Loucy (cell line): ENCODE data around the gene SHROOM2.

Experiments
- H2AFZ ChIP-seq: fragments of 200-600 bp; sonication (generic); 2 replicates; pipeline ENCODE4 v1.6.0; 2016; ENCODE audit warnings: antibody characterized with exemption, mild to moderate bottlenecking, low read length, moderate library complexity
- H3F3A ChIP-seq: fragments of 200-600 bp; 2 replicates; pipeline ENCODE4 v1.6.0; 2016; ENCODE audit warnings: antibody characterized with exemption, low read depth, mild to moderate bottlenecking
- H3K27me3 ChIP-seq: fragments of 200-600 bp; sonication (generic); 2 replicates; pipeline ENCODE4 v1.6.1; 2014; ENCODE audit warnings: low read length, mild to moderate bottlenecking; ENCODE audit not compliant: insufficient read depth, poor library complexity, severe bottlenecking
- H3K36me3 ChIP-seq: fragments of 200-600 bp; sonication (generic); 2 replicates; pipeline ENCODE4 v1.6.1; 2016; ENCODE audit warnings: low read length; ENCODE audit not compliant: insufficient read depth
- H3K4me1 ChIP-seq: fragments of 200-600 bp; sonication (generic); 2 replicates; pipeline ENCODE4 v1.5.1; 2014; ENCODE audit warnings: low read length, mild to moderate bottlenecking; ENCODE audit not compliant: insufficient read depth, poor library complexity, severe bottlenecking
- H3K4me2 ChIP-seq: fragments of 200-600 bp; sonication (generic); 2 replicates; pipeline ENCODE4 v1.6.0; 2014; ENCODE audit warnings: antibody characterized with exemption, low read length, low read depth, mild to moderate bottlenecking; ENCODE audit not compliant: poor library complexity, severe bottlenecking
- H3K4me3 ChIP-seq: fragments of 200-600 bp; sonication (generic); 2 replicates; pipeline ENCODE4 v1.5.1; 2014; ENCODE audit warnings: low read length, mild to moderate bottlenecking, mixed read lengths; ENCODE audit not compliant: poor library complexity, severe bottlenecking
- H3K79me2 ChIP-seq: fragments of 200-600 bp; sonication (generic); 2 replicates; pipeline ENCODE4 v1.6.1; 2014; ENCODE audit warnings: low read length; ENCODE audit not compliant: insufficient read depth
- H3K9ac ChIP-seq: fragments of 200-600 bp; sonication (generic); 2 replicates; pipeline ENCODE4 v1.6.0; 2014; ENCODE audit warnings: mild to moderate bottlenecking, low read depth, low read length, moderate library complexity; ENCODE audit not compliant: poor library complexity, severe bottlenecking
- H3K9me2 ChIP-seq: fragments of 200-600 bp; sonication (generic); replicated peaks from 2 replicates; pipeline ENCODE4 v1.6.1; 2016; ENCODE audit warnings: low read depth, low read length, mixed read lengths
- H3K9me3 ChIP-seq: fragments of 200-600 bp; sonication (generic); 2 replicates; pipeline ENCODE4 v1.6.1; 2014; ENCODE audit warnings: mild to moderate bottlenecking, antibody characterized with exemption, low read length, low read depth; ENCODE audit not compliant: insufficient read depth
- H4K20me1 ChIP-seq: fragments of 200-600 bp; sonication (generic); 2 replicates; pipeline ENCODE4 v1.6.0; 2014; ENCODE audit warnings: antibody characterized with exemption, low read length, mild to moderate bottlenecking; ENCODE audit not compliant: insufficient read depth, poor library complexity, severe bottlenecking
- CTCF ChIP-seq: fragments of 200-600 bp; sonication (generic); conservative IDR thresholded peaks from 2 replicates; pipeline ENCODE4 v1.5.1; 2014; ENCODE audit warnings: mild to moderate bottlenecking, antibody characterized with exemption, low read length
- EZH2phosphoT487 ChIP-seq: fragments of 200-600 bp; IDR thresholded peaks from 2 replicates; pipeline ENCODE4 v1.6.1; 2018; ENCODE audit warnings: antibody characterized with exemption, mild to moderate bottlenecking, moderate library complexity, borderline replicate concordance

The SHROOM2 gene

DNA sequence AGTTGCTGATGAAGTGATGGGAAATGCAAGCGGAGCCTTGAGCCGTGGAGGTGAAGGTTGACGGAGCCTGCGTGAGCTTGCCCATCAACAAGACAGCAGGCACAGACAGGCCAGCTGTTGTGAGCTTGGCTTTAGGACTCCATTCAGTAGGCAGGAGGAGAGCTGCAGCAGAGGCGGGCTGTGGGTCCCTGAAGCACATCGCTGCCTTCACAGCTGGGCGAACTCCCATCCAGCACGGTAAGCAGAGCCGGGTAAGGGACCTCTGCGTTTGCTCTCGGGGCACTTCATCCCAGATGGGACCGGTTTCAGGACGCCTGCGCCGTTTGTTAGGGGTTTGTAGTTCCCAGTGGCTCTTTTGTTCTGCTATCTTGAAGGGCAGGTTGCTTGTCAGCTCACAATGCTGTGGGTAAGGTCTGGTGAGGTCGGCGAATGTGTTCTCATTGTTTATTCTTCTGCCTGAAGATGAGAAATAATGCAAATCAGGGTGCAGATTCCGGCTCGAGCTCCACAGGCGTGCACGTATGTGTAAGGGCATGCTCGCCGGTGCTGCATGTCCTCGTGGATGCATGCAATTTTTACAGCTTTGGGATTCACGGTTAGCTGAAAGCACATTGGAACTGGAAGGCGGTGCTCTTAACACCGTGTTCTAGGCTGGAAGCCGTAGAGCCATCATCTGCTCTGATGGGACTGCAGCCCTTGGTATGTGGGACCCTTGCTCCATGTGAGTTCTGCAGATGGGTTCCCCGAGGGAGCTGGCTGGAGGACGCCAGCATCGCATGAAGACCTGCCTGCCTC lies 126.3 kb downstream of the SHROOM2 start:
- no peak overlapping the region for H3K4me2 ChIP-seq
- H3K4me3 ChIP-seq = no peak overlapping the region
- H3K27me3 ChIP-seq = no peaks in the 10 kb centered on the region
- H3K9ac ChIP-seq = no peak overlapping the region
- no peaks in the 10 kb centered on the region for H3K9me3 ChIP-seq
- H2AFZ ChIP-seq = no peak overlapping the region
- no peaks in the 10 kb centered on the region for H3K36me3 ChIP-seq
- H3K79me2 ChIP-seq = no peaks in the 10 kb centered on the region
- TF ChIP-seq EZH2phosphoT487 (no peak), CTCF (no peak)
- H4K20me1 ChIP-seq = no peaks in the 10 kb centered on the region
- H3K4me1 ChIP-seq = no peaks in the 10 kb centered on the region
- H3K9me2 ChIP-seq = no peaks in the 10 kb centered on the region
- no peaks in the 10 kb centered on the region for H3F3A ChIP-seq

DNA sequence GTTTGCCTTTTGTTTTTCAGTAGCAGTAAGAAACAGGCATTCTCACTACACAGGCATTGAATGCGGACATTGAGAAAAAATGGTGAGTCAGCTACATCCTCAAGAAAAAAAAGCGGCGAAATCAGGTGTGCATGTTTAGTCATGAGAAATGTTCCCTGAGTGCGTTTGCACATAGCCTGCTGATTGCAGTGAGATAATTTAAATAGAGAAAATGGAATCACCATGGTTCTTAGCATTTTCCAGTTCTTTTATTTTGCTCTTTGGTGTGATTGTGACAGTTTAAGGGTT lies 126.9 kb downstream of the SHROOM2 start:
- Histone ChIP-seq H3F3A (no peaks in the 10 kb centered on the region), H3K4me2 (no peak overlapping the region), H3K9me2 (no peaks in the 10 kb centered on the region), H3K4me1 (no peaks in the 10 kb centered on the region), H3K27me3 (no peaks in the 10 kb centered on the region), H3K79me2 (no peaks in the 10 kb centered on the region), H4K20me1 (no peaks in the 10 kb centered on the region), H2AFZ (no peak overlapping the region), H3K9me3 (no peaks in the 10 kb centered on the region), H3K4me3 (no peak overlapping the region), H3K9ac (no peak overlapping the region), H3K36me3 (no peaks in the 10 kb centered on the region)
- TF ChIP-seq CTCF (no peak), EZH2phosphoT487 (no peak)

DNA sequence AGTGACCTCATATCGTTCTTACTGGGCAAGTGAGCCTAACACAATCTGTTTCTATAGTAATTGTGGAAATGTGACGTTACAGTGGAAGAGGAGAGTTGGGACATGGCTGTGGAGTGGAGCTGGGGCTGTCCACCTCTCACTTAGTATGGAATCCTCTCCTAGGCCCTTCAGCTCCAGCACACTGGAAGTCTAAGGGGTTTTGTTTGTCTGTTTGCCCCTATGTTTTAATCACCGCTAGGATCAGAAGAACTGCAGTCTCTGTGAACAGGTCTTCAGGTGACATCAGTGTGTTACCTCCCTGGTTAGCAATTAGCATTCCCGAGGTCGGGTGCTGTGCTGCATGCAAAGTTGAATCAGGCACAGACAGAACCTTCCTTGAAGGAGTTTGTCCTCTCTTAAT lies 131.6 kb downstream of the SHROOM2 start:
- no peak for TF ChIP-seq EZH2phosphoT487
- TF ChIP-seq CTCF = no peak
- no peak overlapping the region for H3K9ac ChIP-seq
- no peaks in the 10 kb centered on the region for H3K9me2 ChIP-seq

More for the DNA sequence above, 131.6 kb downstream of the SHROOM2 start:
- H3K4me3 ChIP-seq = no peak overlapping the region
- no peak overlapping the region for H3K4me2 ChIP-seq
- H3K27me3 ChIP-seq = no peaks in the 10 kb centered on the region
- H3K79me2 ChIP-seq = no peaks in the 10 kb centered on the region
- H3K9me3 ChIP-seq = no peaks in the 10 kb centered on the region
- H2AFZ ChIP-seq = no peak overlapping the region
- H3K4me1 ChIP-seq = no peaks in the 10 kb centered on the region
- H3K36me3 ChIP-seq = no peaks in the 10 kb centered on the region
- H3F3A ChIP-seq = no peaks in the 10 kb centered on the region
- H4K20me1 ChIP-seq = no peaks in the 10 kb centered on the region
